ENCODE data around the gene WHRN.

Gene WHRN

GRCh38 chr9:114371973-114372917 is 133.0 kb downstream of the WHRN start:
- H2AFZ ChIP-seq (ENCODE audit: low read depth): no peak overlapping the region
- TF ChIP-seq CTCF (conservative IDR thresholded peaks at IDR 0.05; ENCODE audit: low read depth, low read length): no peak
- H4K20me1 ChIP-seq (ENCODE audit: insufficient read depth): no peaks in the 10 kb centered on the region
- H3K4me3 ChIP-seq (IDR thresholded peaks at IDR 0.05; ENCODE audit: insufficient read depth, low read depth, low read length): no peak overlapping the region
- H3K4me1 ChIP-seq (ENCODE audit: low read depth, poor library complexity, severe bottlenecking): peaks cover 81% of the 10 kb centered on the region
- no peak overlapping the region for H3K9ac ChIP-seq
- H3K36me3 ChIP-seq (ENCODE audit: insufficient read depth): peaks cover 4% of the 10 kb centered on the region; the same call in 1 of the 2 replicates
- H3K4me2 ChIP-seq: no peak overlapping the region
- no peaks in the 10 kb centered on the region for H3K27me3 ChIP-seq (ENCODE audit: insufficient read depth, low read depth)
- peaks cover 19% of the 10 kb centered on the region; the same call in 1 of the 2 replicates for H3K79me2 ChIP-seq (ENCODE audit: insufficient read depth, low read depth)
- 0 out of 2 replicates have a peak overlapping the region, but pooled peaks have one; percentile 7 for H3K27ac ChIP-seq

- peaks cover 4% of the 10 kb centered on the region; the same call in 1 of the 2 replicates for H3K36me3 ChIP-seq (ENCODE audit: insufficient read depth)
- TF ChIP-seq CTCF (conservative IDR thresholded peaks at IDR 0.05; ENCODE audit: low read depth, low read length): no peak
- H3K4me2 ChIP-seq: no peak overlapping the region
- H3K79me2 ChIP-seq (ENCODE audit: insufficient read depth, low read depth): peaks cover 19% of the 10 kb centered on the region; the same call in 1 of the 2 replicates
- no peak overlapping the region for H3K9ac ChIP-seq
- no peaks in the 10 kb centered on the region for H4K20me1 ChIP-seq (ENCODE audit: insufficient read depth)
- no peaks in the 10 kb centered on the region for H3K27me3 ChIP-seq (ENCODE audit: insufficient read depth, low read depth)
- peaks cover 85% of the 10 kb centered on the region for H3K4me1 ChIP-seq (ENCODE audit: low read depth, poor library complexity, severe bottlenecking)
- H2AFZ ChIP-seq (ENCODE audit: low read depth): no peak overlapping the region
- 0 out of 2 replicates have a peak overlapping the region, but pooled peaks have one; percentile 7 for H3K27ac ChIP-seq
- H3K4me3 ChIP-seq (IDR thresholded peaks at IDR 0.05; ENCODE audit: insufficient read depth, low read depth, low read length): no peak overlapping the region
Observed at GRCh38 chr9:114371343-114371944, 133.8 kb downstream of the WHRN start.

- Histone ChIP-seq H3K9ac (no peak overlapping the region), H3K36me3 (ENCODE audit: insufficient read depth) (peaks cover 4% of the 10 kb centered on the region; the same call in 1 of the 2 replicates), H2AFZ (ENCODE audit: low read depth) (no peak overlapping the region), H3K27ac (no peak overlapping the region), H3K4me2 (no peak overlapping the region), H3K4me3 (IDR thresholded peaks at IDR 0.05; ENCODE audit: insufficient read depth, low read depth, low read length) (no peak overlapping the region), H4K20me1 (ENCODE audit: insufficient read depth) (no peaks in the 10 kb centered on the region), H3K79me2 (ENCODE audit: insufficient read depth, low read depth) (peaks cover 19% of the 10 kb centered on the region; the same call in 1 of the 2 replicates), H3K27me3 (ENCODE audit: insufficient read depth, low read depth) (no peaks in the 10 kb centered on the region), H3K4me1 (ENCODE audit: low read depth, poor library complexity, severe bottlenecking) (peaks cover 89% of the 10 kb centered on the region)
- TF ChIP-seq CTCF (conservative IDR thresholded peaks at IDR 0.05; ENCODE audit: low read depth, low read length): no peak
Observed at GRCh38 chr9:114370968-114371320, 134.3 kb downstream of the WHRN start.

- no peak overlapping the region for H3K27ac ChIP-seq
- H3K9ac ChIP-seq: no peak overlapping the region
- H3K4me2 ChIP-seq: no peak overlapping the region
- no peak overlapping the region for H2AFZ ChIP-seq (ENCODE audit: low read depth)
- peaks cover 19% of the 10 kb centered on the region; the same call in 1 of the 2 replicates for H3K79me2 ChIP-seq (ENCODE audit: insufficient read depth, low read depth)
- no peak overlapping the region for H3K4me3 ChIP-seq (IDR thresholded peaks at IDR 0.05; ENCODE audit: insufficient read depth, low read depth, low read length)
- no peaks in the 10 kb centered on the region for H4K20me1 ChIP-seq (ENCODE audit: insufficient read depth)
- H3K27me3 ChIP-seq (ENCODE audit: insufficient read depth, low read depth): no peaks in the 10 kb centered on the region
- peaks cover 94% of the 10 kb centered on the region for H3K4me1 ChIP-seq (ENCODE audit: low read depth, poor library complexity, severe bottlenecking)
- H3K36me3 ChIP-seq (ENCODE audit: insufficient read depth): peaks cover 4% of the 10 kb centered on the region; the same call in 1 of the 2 replicates
- TF ChIP-seq CTCF (conservative IDR thresholded peaks at IDR 0.05; ENCODE audit: low read depth, low read length): no peak
Observed at GRCh38 chr9:114370251-114370967, 134.9 kb downstream of the WHRN start.
